Ectodermal cell (in vitro differentiated cells): Measurements from ENCODE around the gene TNS3.

Experiments used
- H3K27ac ChIP-seq: 2 replicates; pipeline ENCODE4 v1.7.0; 2013; ENCODE audit warnings: mild to moderate bottlenecking, low read depth, low read length; ENCODE audit not compliant: insufficient read depth, poor library complexity, severe bottlenecking
- H3K27me3 ChIP-seq: 2 replicates; pipeline ENCODE4 v1.7.0; 2013; ENCODE audit warnings: mild to moderate bottlenecking, low read length; ENCODE audit not compliant: insufficient read depth, control insufficient read depth, poor library complexity, severe bottlenecking
- H3K36me3 ChIP-seq: one replicate; pipeline ENCODE4 v1.7.0; 2013; ENCODE audit warnings: low read length; ENCODE audit not compliant: control insufficient read depth, insufficient read depth
- H3K4me1 ChIP-seq: one replicate; pipeline ENCODE4 v1.7.0; 2013; ENCODE audit warnings: low read length; ENCODE audit not compliant: control insufficient read depth, insufficient read depth
- H3K4me3 ChIP-seq: 2 replicates; pipeline ENCODE4 v1.7.0; 2013; ENCODE audit warnings: low read depth, low read length, control low read depth; ENCODE audit not compliant: insufficient read depth
- H3K9me3 ChIP-seq: 2 replicates; pipeline ENCODE4 v1.7.0; 2013; ENCODE audit warnings: mild to moderate bottlenecking, low read length, moderate library complexity; ENCODE audit not compliant: control insufficient read depth
- WGBS, 2 experiments: methylation state at CpG; one replicate each; pipeline ENCODE4 v1.1.7; 2013; ENCODE audit warnings: missing lambda C conversion rate in 2 of 2; 5-methylcytosine and 5-hydroxymethylcytosine counted together

TNS3 gene

DNA sequence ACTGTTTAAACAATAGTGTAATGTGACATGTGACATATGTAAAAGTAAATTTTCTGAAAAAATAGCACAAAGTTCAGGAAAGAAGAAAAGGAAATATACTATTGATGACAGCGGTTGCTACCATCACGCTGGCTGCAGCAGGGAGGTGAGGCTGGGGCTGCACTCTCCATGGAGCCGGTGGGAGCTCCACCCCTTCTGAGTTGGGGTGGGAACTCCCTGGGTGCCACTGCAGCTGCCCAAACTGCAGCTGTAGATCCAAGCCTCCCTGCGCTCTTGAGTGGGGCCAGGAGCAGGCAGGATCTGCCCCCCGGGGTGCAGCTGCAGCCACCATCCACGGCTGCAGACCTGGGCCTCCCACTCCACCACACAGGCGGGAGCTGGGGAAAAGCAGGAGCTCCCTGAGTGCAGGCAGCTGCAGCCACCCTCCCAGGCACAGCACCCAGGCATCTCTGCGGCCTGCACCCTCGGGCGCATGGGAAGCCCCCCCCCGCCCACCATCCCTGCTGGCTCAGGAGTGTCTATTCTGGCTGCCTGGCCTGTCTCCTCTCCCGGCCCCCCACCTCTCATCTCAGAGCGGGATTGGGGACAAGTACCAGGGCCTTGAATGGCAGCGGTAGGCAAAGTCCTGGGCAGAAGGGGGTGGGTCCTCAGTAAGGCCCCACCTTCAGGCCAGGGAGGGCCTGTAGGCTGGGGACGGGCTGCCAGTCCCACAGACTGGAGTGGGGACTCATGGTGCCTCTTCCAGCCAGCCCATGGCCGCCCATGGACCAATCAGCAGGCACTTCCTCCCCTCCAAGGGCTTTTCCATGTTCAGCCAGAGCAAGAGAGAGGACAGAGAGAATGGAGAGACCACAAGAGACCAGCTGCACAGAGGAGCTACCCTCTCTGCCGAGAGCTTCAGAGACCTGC lies 50.1 kb downstream of the TNS3 start:
- Histone ChIP-seq H3K4me1 (peaks cover 19% of the 10 kb centered on the region), H3K27ac (no peak overlapping the region), H3K36me3 (peaks cover 7% of the 10 kb centered on the region), H3K27me3 (peaks cover 4% of the 10 kb centered on the region), H3K9me3 (no peaks in the 10 kb centered on the region), H3K4me3 (no peak overlapping the region)
- 88 to 91% methylated on average over 17 of the region's 17 CpGs for whole genome bisulfite sequencing, 2 experiments

DNA sequence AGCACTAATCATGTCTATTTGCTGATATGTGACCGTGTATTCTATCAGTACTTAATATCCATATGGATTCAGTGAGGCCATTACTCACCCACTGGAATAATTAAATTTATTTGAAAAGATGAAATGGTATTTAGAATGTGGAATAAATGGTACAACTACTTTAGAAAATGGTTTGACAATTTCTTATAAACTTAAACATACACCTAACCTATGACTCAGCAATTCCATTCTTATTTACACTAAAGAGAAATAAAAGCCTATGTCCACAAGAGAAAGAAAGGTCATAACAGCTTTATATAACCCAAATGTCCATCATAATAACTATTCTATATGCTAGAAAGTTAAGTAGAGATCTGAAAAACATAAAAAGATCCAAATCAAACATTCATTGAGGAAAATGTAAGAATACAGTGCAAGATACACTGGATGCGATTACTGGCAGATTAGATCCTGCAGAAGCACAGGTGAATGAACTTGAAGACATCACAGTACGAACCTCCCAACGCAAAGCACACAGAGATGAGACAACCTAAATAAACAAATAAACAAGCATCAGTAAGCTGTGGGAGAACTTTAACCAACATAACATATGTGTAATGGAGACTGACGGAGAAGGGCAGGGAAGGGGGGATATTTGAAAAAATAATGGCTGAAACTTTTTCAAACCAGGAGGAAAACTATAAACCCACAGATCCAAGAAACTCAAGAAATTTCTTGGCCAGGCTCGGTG lies 51.9 kb downstream of the TNS3 start:
- no peak overlapping the region for H3K4me3 ChIP-seq
- H3K4me1 ChIP-seq, result peaks cover 8% of the 10 kb centered on the region
- no peaks in the 10 kb centered on the region for H3K9me3 ChIP-seq
- H3K27me3 ChIP-seq, result no peaks in the 10 kb centered on the region
- H3K36me3 ChIP-seq, result peaks cover 13% of the 10 kb centered on the region
- WGBS, 2 experiments, result 92 to 94% methylated on average over 2 to 5 of the region's 6 CpGs
- no peak overlapping the region for H3K27ac ChIP-seq

DNA sequence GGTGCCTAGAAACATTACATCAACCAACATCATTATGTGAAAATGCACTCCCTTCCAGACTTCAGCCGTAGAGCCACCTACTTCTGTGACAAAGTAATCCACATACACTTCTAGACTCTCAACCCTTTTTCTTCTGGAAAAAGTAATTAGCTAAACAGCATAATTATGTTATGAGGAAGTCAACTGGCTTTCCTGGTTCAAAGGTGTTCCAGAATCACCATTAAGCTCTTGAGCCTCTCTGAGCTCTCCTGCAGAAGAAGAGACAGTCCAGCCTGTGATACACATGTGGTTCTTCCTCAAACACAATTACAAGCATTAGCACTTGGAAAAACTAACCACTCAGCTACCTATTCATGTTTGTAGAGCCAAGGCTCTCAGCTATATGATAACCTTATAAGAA lies 52.5 kb downstream of the TNS3 start:
- no peak overlapping the region for H3K27ac ChIP-seq

DNA sequence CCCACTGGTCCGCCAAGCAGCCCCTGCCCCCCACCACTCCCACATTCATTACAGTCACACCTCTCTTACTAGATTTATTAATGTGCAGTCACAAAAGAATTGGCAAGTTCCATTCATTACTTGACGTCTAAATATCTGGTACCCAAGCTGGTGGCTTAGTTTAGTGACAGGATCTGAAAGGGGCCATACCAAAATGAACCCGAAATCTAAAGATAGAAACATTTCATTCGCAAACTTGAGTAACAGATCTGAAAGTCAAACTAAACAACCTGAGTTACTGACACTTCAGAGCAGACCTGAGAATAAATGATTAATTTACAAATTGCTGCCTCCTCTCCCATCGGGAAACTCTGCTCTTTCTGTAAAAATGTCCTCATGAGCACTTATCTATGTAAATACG lies 53.4 kb downstream of the TNS3 start:
- Histone ChIP-seq H3K9me3 (no peaks in the 10 kb centered on the region), H3K4me3 (no peak overlapping the region), H3K4me1 (no peaks in the 10 kb centered on the region), H3K27me3 (no peaks in the 10 kb centered on the region), H3K27ac (no peak overlapping the region), H3K36me3 (peaks cover 18% of the 10 kb centered on the region)
- 88 to 93% methylated on average over 6 of the region's 6 CpGs for whole genome bisulfite sequencing, 2 experiments

More for the DNA sequence above, 52.5 kb downstream of the TNS3 start:
- H3K27me3 ChIP-seq, result no peaks in the 10 kb centered on the region
- H3K4me1 ChIP-seq, result peaks cover 2% of the 10 kb centered on the region
- 89 to 90% methylated on average over 1 of the region's 1 CpG for whole genome bisulfite sequencing, 2 experiments
- H3K4me3 ChIP-seq, result no peak overlapping the region
- peaks cover 16% of the 10 kb centered on the region for H3K36me3 ChIP-seq
- H3K9me3 ChIP-seq, result no peaks in the 10 kb centered on the region

DNA sequence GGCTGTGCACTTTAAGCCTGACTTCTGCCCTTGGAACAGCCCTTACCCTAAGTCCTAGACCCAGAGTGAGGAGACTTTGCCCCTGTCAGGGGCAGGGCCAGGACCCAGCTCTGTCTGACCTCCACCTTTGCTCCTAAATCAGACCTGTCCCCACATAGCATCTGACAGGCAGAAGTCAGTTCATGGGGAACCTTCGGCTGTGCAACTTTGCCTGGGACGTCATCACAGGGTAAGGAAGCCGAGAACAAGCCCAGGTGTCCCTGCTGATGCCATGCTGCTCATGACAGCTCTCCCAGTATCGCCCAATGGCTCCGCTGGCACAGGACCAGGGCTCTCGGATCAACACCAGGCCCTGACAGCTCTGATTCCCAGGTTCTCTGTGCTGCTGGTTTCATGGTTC lies 55.4 kb downstream of the TNS3 start:
- no peak overlapping the region for H3K27ac ChIP-seq
- H3K27me3 ChIP-seq, result no peaks in the 10 kb centered on the region
- no peaks in the 10 kb centered on the region for H3K9me3 ChIP-seq
- 93 to 95% methylated on average over 6 of the region's 6 CpGs for WGBS, 2 experiments
- H3K4me1 ChIP-seq, result no peaks in the 10 kb centered on the region
- H3K4me3 ChIP-seq, result no peak overlapping the region
- H3K36me3 ChIP-seq, result peaks cover 17% of the 10 kb centered on the region

DNA sequence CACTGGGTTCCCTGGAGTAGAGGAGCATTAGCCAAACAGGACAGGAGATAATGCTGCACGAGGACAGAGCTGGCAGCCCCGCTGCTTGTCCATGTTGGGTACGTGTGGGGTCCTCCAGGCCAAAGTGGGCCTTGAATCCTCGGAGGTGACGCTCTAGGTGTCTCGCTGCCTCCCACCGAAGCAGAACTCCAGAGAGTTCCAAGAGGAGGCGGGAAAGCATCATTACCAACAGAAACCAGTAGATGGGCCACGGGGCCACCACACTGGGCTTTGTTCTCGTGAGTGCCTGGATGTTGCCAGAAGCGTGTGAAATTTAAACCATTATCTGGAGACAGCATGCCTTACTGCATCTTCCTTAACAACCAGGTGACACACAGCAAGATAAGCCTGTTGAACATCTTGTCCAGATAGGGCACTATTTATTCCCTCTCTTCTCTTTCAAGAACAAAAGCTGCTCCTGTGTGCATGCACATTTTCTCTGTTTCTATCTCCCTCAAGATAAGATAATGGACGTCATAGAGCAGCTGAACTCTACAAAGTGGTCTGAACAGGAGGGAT lies 56.8 kb downstream of the TNS3 start:
- Histone ChIP-seq H3K4me3 (no peak overlapping the region), H3K4me1 (peaks cover 6% of the 10 kb centered on the region), H3K36me3 (peaks cover 16% of the 10 kb centered on the region), H3K27me3 (no peaks in the 10 kb centered on the region), H3K27ac (no peak overlapping the region), H3K9me3 (no peaks in the 10 kb centered on the region)
- 91 to 93% methylated on average over 12 of the region's 12 CpGs for WGBS, 2 experiments

DNA sequence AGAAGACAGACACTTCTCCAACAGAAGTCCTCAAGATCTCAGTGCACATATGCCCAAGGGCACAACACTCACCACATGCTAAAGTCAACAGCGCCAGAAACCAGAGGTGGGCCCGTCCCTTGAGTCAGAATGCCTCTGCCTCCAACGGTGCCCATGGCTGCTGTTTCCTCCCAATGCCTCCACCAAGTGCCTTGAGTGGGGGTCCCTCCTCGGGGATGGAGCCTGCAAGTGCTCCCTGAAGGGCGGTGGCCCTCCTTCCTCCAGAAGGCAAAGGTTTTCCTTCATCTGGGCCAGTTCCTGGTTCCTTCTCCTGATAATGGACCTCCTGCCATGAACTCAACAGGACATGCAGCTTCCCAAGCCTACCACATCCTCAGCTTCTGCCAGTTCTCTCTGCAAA lies 58.5 kb downstream of the TNS3 start:
- Histone ChIP-seq H3K36me3 (peaks cover 14% of the 10 kb centered on the region), H3K27ac (no peak overlapping the region), H3K27me3 (no peaks in the 10 kb centered on the region), H3K4me1 (peaks cover 6% of the 10 kb centered on the region), H3K4me3 (no peak overlapping the region), H3K9me3 (no peaks in the 10 kb centered on the region)
- WGBS, 2 experiments, result 92 to 95% methylated on average over 5 of the region's 5 CpGs

DNA sequence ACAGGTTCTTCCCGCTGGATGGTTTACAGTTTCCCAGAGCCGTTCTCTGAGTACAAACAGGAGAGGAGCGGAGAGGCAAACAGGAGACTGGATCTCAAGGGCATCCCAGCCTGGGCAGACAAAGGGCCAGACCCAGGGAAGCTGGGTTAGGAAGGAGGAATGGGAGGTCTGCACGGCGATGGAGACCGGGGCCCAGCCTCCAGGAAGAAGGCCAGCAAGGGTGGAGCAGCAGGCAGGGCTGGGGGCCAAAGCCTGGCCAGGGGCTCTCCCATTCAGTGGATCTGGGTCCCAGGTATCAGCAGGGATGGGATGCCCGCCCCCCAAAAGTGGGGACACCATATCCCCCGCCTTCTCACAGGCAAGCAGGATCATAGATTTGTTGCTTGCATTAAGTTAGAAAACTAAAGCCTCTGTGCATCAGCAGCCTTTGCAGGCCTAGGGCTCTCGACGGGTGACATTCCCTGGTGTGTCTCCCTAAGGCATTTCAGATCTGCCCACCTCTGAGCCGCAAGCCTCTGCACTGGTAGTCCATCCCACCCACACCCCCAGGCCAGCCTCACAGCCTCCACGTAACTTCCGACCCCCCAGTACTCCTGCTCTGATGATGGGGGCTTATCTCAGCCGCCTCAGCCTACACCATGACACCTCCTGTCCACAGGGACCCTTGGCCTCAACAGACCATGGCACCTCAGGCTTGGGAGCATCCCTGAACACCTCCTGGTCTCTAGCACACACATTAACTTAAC lies 59.9 kb downstream of the TNS3 start:
- Histone ChIP-seq H3K27me3 (no peaks in the 10 kb centered on the region), H3K4me3 (no peak overlapping the region), H3K27ac (no peak overlapping the region), H3K9me3 (no peaks in the 10 kb centered on the region), H3K4me1 (peaks cover 6% of the 10 kb centered on the region), H3K36me3 (peaks cover 17% of the 10 kb centered on the region)
- 94 to 95% methylated on average over 14 of the region's 14 CpGs for WGBS, 2 experiments

DNA sequence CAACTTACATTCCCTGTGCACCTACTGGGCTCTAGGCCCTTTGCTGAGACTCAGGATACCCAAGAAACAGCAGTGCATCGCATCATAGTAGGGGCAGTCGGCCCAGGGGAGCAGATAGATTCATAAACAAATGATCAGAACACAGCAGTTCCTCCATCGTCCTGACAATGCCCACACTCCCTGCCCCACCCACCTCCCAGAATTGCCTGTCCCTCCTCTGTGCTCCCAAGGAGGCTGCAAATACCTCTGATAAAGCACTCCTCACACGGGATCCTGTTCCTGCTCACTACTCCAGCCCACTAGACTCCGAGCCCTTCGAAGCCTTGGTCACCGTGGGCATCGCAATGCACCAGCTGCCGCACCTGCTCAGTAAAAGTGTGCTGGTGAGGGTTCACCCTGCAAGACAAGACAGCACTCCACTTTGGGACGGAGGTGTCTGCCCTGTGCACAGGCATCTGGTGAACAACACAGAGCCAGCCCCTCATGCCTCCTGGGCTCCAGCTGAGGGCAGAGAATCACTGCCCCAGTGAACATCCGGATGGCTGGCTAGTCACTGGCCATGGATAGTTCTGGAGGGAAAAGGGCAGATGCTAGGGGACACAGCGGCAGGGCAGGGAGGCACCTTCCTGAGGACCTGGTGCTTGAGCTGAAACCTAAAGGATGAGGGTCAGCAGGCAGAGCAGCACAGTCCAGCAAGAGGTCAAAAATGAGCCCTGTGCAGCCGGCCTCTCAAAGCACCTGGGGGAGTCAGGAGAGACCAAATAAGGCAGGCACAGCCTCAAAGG lies 60.7 kb downstream of the TNS3 start:
- peaks cover 6% of the 10 kb centered on the region for H3K4me1 ChIP-seq
- no peak overlapping the region for H3K4me3 ChIP-seq
- peaks cover 19% of the 10 kb centered on the region for H3K36me3 ChIP-seq
- H3K27me3 ChIP-seq, result no peaks in the 10 kb centered on the region
- H3K9me3 ChIP-seq, result no peaks in the 10 kb centered on the region
- H3K27ac ChIP-seq, result no peak overlapping the region
- 77 to 79% methylated on average over 13 of the region's 13 CpGs for WGBS, 2 experiments
